ENCODE measurements around the gene CCDC50. TPM values are rescaled to one million over a fixed set of nuclear protein-coding genes. Genes with fewer than 3 reads are reported as not detected.

The CCDC50 gene
- total and polyA plus RNA-seq, 12 donors, result 18.3 to 92.1 (median 61.8) TPM

GRCh38 chr3:191373327-191373726 lies 44.1 kb downstream of the CCDC50 start:
- WGBS, 4 donors, result 79 to 96% (median 92%) methylated on average over 4 of the region's 4 CpGs
- H3K36me3 ChIP-seq (replicated peaks in 1 of 2), result peaks cover 0 to 11% of the 10 kb centered on the region in 2 donors
- DNase-seq, result no peak
- H3K9me3 ChIP-seq (replicated peaks in 1 of 3), result no peaks in the 10 kb centered on the region
- TF ChIP-seq POLR2A (IDR thresholded peaks at IDR 0.05), result no peak
- TF ChIP-seq CTCF (IDR thresholded peaks at IDR 0.05), result no peak
- no peak overlapping the region for H3K4me3 ChIP-seq
- peaks cover 28 to 42% of the 10 kb centered on the region in 2 donors for H3K4me1 ChIP-seq (replicated peaks in 1 of 2)
- H3K27me3 ChIP-seq, result no peaks in the 10 kb centered on the region
- no peak overlapping the region for H3K27ac ChIP-seq
- intact Hi-C loops (cut with DNase I), result no loop called here

- TF ChIP-seq POLR2A (IDR thresholded peaks at IDR 0.05), result peak in 1 of 2 donors; percentile 8
- TF ChIP-seq CTCF (IDR thresholded peaks at IDR 0.05), result no peak
- no peaks in the 10 kb centered on the region for H3K27me3 ChIP-seq
- peaks cover 30 to 49% of the 10 kb centered on the region in 2 donors for H3K4me1 ChIP-seq (replicated peaks in 1 of 2)
- peaks cover 0 to 28% of the 10 kb centered on the region in 2 donors for H3K36me3 ChIP-seq (replicated peaks in 1 of 2)
- peak in 3 of 7 donors; percentile 18 to 47 (median 20) for DNase-seq
- WGBS, 4 donors, result 46 to 52% (median 48%) methylated on average over 7 of the region's 7 CpGs
- H3K9me3 ChIP-seq (replicated peaks in 1 of 3), result no peaks in the 10 kb centered on the region
- peak overlapping the region in 3 of 5 donors; percentile 65 to 71 (median 68) for H3K27ac ChIP-seq
- intact Hi-C loops (cut with DNase I), result no loop called here
- no peak overlapping the region for H3K4me3 ChIP-seq
Observed at GRCh38 chr3:191376516-191377141, 47.4 kb downstream of the CCDC50 start.

DNA sequence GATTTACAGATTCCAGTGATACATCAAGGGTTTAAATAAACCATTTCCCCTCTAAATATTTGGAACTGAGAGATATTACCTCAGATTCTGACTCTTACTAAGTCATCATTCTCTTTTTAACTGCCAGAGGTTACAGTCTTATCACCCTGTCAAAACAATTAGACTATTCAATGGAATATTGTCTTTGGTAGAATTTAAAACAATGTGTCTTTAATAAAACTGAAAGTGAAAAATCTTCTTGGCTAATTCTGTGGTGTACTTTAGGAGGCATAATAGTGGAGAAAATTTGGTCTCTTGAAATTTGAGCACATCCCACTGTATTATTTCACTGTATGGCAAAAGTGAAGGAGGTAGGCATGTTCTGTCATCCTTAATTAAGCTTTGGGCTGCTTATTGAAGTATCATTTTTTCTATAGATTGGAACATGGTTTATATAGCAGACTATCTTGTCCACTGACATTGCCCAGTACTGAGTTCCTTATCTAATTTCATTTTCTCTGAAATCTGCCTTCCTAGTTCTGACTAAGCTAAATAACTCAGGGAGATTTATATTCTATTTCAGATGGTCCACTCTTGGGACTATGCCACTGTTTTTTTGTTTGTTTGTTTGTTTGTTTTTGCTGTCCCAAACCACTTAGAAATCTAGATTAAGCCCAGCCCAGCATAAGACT lies 49.1 kb downstream of the CCDC50 start:
- Histone ChIP-seq H3K4me1 (replicated peaks in 1 of 2) (peaks cover 30 to 58% of the 10 kb centered on the region in 2 donors), H3K36me3 (replicated peaks in 1 of 2) (peaks cover 0 to 37% of the 10 kb centered on the region in 2 donors), H3K27ac (peak overlapping the region in 1 of 5 donors; percentile 19), H3K27me3 (no peaks in the 10 kb centered on the region), H3K4me3 (no peak overlapping the region), H3K9me3 (replicated peaks in 1 of 3) (no peaks in the 10 kb centered on the region)
- TF ChIP-seq CTCF (IDR thresholded peaks at IDR 0.05) (no peak), POLR2A (IDR thresholded peaks at IDR 0.05) (no peak)
- intact Hi-C loops (cut with DNase I), result no loop called here
- no peak for DNase-seq

- Histone ChIP-seq H3K9me3 (replicated peaks in 1 of 3) (no peaks in the 10 kb centered on the region), H3K4me1 (replicated peaks in 1 of 2) (peaks cover 30 to 51% of the 10 kb centered on the region in 2 donors), H3K36me3 (replicated peaks in 1 of 2) (peaks cover 0 to 37% of the 10 kb centered on the region in 2 donors), H3K27ac (no peak overlapping the region), H3K27me3 (no peaks in the 10 kb centered on the region), H3K4me3 (no peak overlapping the region)
- WGBS, 4 donors, result 64 to 90% (median 81%) methylated on average over 2 of the region's 2 CpGs
- intact Hi-C loops (cut with DNase I), result no loop called here
- TF ChIP-seq POLR2A (IDR thresholded peaks at IDR 0.05) (no peak), CTCF (IDR thresholded peaks at IDR 0.05) (no peak)
- no peak for DNase-seq
Observed at GRCh38 chr3:191379446-191379845, 50.3 kb downstream of the CCDC50 start.

Data from adrenal gland (tissue), 12 donors.